CD4-positive, alpha-beta T cell treated with Interleukin-12 subunit alpha and Interleukin-12 subunit beta, for 1 hour (primary cell): Measurements from ENCODE around the gene ABCC8.

Experiments used
- DNase-seq: peaks from one replicate; pipeline ENCODE4 v3.0.0-alpha.2; 2020

The ABCC8 gene

DNA sequence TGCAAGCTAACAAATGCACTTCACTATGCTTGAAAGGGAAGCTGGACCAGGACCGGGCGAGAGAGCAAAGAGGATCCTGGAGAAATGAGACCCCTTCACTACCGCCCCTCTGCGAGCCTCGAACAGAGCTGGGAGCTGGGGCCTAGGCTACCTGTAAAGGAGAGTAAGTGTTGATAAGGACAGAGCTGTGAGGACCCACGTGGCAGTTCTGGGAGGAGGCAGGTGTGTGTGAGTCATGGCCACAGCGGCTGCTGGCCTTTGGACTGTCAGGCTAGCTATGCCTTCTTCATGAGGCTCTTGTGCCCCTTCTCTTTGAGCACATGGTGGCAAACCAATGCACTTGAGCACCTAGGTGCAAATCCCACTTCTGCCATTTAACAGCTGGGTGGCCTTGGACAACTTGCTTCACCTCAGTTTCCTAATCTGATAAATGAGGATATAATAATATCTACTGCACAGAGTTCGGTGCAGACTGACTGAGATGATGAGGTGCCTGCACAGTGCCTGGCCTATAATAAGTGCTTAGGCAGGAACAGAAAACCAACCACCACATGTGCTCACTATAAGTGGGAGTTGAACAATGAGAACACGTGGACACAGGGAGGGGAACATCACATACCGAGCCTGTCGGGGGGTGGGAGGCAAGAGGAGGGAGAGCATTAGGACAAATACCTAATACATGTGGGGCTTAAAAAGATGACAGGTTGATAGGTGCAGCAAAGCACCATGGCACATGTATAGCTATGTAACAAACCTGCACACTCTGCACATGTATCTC lies 52.9 kb downstream of the ABCC8 start:
- DNase-seq = no peak

DNA sequence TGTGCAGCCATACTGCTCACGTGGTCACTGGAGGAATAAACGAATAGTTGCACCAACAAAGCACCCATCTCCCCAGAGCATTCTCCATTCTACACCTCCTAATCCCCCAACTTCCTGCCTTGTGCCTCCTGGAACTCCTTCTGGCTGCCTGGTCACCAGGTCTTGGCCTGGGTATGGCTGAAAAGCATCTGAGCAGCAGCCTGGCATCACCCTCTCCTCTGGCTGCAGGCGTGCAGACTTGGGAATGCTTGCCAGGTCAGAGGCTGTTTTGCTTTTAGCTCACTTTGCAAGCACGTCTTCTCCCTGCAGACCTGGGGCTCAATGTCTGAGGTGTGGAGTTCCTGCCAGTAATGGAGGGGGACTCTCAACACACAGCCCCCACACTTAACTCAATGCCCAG lies 54.9 kb downstream of the ABCC8 start:
- DNase-seq = no peak

DNA sequence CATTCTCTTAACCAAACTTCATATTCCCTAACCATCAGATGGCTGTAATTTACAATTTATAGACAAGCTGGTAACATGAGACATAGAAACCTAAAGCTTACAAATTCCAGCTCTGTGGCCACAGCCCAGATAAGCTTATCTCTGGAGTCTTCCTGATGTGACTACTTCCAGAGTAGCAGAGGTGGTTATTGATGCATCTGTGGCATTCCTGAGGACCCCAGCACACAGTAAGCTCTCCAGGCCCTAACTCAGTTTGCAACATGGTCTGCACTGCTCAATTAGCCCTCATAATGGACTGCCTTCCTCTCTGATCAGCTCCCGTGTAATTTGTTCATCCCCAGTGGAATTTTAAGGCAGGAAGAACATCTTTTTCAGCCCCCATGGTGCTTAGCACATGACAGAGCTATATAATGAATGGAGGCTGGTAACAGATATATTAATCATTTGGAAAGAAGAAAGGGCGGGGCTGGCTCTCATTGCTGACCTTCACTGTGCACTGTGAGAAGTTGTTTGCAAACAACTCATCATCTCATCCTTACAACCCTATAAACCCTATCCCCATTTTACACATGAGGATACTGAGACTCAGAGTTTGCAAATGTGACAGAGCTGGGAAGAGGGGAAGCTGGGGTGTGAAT lies 58.1 kb downstream of the ABCC8 start:
- no peak for DNase-seq

DNA sequence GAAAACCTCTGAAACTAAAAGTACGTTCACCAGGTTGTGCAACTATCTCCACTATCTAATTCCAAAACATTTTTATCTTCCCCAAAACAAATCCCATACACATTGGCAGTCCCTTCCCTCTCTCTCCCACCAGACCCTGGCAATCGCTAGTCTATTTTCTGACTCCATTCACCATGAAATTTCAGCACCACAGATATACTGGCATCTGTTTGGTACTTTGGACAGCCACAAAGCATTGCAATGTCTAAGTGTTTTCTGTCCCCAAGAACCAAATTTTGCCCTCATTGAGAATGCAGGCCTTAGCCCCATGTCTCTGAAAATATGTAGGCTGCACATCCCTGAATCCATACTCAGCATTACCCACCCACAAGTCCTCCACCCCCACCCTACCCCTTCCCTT lies 60.2 kb downstream of the ABCC8 start:
- no peak for DNase-seq

DNA sequence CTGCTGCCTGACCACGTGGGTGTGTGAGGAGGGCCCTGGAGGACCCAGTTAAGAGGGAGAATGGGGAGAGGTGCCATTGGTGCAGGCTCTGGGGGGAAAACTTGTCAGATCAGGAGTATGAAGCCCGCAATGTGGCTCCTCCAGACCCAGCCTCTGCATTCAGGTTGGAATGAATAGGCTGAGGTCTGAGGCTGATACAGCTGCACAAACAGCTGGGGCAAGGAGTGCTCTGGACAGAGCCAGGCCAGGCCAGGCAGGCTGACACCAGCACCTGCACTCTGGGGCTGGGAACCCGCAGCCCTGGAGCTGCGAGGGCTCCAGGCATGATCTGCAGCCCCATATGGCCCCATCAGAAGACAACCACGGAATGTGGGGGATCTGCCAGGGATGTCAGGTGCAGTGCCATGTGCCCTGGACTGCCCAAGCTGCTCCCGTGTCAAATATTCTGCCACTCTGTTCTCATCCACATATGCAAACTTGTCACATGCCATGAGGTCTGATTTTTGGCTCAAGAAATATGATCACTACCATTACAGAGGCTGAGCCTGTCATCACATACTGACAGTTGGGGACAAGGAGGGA lies 61.0 kb downstream of the ABCC8 start:
- no peak for DNase-seq

DNA sequence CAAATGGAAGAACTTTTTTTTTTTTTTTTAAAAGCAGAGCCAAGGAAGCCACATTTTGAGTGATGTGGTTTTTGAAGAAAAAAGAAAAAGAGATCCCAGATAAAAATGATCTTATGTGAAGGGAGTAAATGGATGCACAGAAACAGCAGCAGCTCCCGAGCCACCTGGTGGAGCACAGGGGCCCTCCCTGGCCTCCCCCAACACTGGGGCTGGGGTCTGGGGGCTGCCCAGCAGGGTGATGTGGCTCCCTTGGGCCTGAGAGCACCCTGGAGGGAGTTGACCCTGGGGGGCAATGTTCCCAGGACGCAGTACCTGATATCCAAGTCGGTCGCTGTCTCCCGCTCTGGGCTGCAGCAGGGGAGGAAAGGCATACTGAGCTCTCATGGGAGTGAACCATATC lies 61.7 kb downstream of the ABCC8 start:
- no peak for DNase-seq

DNA sequence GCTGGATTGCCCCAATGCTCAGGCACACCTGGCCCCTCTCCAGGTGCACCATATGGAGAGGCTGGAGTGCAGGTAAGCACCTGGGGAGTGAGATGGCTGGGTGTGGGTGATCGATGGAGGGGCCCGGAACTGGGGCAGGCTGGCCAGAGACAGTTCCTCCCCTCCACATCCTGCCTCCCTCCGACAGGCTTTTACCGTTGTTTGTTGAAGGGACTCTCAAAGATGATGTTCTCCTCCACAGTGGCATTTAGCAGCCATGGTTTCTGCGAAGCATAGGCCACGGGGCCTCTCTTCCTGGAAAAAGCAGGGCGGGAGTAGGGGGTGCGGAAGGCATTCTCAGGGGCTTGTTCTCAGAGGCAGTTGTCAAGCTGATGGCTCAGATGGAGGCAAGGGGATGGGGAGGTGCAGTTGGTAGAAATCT lies 62.3 kb downstream of the ABCC8 start:
- no peak for DNase-seq

DNA sequence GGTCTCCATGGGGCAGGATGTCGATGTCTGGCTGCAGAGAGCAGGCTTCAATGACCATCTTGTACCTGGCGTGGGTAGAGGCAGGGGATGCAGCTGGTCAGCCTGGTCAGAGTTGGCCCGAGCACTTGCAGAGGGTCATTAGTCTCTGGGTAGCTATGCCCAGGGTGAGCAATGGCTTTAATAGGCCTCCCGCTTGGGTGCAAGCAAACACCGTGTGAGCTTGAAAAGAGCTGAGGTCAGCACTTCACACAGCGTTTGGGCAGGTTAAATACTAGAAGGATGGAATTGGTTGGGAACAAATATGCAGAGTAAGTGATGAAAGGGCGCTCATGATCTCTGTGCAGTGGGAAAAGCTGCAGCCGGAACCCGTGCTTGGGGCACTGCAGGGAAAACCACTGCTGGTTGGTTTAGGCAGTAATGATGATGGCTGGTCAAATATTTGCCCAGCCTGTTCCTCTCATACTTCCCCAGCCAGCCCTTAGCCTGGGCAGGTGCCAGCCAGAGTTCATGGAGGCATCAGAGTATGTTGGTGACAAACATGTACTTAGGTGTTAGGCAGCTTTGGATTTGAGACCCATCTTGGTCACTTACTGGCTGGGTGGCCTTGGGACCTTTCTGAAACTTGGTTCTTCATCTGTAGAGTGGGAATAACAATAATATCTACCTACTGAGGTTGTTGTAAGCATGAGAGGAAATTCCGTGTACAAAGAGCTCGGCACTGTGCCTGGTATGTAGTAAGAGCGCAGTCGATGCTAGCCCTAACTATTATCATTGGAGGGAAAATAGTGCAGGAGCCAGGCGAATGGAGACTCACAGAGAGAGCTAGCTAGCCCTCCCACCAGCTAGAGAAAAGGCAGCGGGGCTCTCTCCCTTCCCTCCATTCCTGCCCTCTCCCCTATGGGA lies 63.0 kb downstream of the ABCC8 start:
- DNase-seq = no peak

DNA sequence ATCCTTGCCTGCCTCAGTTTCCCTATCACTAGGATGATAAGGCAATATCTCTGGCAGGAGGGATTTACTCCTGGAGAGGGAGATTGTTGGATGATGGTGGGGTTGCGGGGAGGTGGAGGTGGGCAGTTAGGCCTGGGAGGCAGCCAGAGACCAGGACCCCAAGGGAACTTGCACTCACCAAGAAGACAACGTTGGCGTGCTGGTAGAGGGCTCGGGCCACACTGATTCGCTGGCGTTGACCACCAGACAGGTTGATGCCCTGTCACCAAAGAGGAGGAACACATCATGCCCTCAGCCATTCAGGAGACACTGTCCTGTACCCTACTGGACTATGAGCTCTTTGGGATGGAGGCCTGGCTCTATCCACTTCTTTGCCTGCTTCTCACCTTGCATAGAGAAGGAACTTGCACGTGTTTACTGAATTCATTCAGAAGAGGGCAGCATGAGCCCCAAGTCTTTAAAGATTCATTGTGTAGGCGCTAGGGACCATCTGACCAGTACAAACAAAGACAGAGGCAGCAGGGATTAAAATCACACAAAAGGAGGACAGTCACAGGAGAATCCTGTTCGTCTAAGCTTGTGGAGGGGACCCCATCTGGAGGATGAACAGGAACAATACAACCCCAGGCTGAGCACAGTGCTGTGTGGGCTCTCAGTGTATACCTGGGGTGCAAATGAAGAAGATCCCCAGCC lies 64.0 kb downstream of the ABCC8 start:
- DNase-seq = no peak

DNA sequence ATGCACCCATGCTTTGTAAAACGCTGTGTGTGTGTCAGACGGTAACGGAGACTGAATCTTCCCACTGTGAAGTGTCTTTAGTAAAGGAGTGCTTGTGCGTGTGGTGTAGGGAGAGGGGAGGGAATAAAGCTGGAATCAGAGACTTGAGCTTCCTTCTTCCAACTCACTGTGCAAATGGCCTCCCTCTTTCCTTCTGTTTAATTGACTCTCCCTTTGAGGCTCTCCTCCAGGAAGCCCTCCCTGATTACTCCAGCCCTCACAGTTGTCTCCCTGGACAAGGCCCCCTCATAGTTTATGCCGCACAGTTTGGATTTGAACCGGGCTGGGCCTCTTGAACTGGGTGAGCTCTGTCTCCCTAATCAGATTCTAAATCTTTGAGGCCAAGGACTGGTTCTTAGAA lies 65.2 kb downstream of the ABCC8 start:
- no peak for DNase-seq

DNA sequence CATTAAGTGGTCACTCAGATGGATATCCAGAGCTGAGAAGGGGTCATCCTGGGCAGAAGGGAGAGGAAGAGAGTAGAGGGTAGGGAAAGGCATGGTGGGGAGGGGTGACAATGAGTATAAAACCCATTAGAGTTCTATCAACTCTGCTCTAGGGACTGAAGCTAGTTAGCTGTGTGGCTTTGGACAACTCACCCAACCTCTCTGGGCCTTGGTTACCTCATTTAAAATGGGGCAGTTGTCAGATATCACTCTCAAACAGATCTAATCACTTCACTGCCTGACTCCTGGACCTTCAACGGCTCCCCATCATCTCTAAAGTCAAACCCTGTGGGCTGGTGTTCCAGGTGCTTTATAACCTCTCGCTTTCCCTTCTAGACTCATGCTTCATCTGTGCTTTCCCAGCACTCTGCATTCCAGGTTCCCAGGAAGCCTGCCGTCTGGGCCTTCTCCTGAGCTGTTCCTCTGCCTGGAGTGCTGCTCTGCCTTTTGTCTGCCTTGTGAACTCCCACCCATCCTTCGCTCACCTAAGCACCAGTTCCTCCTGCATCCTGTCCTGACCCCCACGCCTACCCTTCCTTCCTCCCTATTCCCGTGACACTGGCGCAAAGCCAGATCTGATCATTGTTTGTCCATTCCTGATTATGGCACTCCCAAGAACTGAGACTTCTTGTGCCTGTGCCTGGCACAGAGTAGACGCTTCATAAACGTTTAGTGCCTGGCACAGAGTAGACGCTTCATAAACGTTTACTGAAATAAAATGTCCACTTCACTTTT lies 65.9 kb downstream of the ABCC8 start:
- DNase-seq = no peak

DNA sequence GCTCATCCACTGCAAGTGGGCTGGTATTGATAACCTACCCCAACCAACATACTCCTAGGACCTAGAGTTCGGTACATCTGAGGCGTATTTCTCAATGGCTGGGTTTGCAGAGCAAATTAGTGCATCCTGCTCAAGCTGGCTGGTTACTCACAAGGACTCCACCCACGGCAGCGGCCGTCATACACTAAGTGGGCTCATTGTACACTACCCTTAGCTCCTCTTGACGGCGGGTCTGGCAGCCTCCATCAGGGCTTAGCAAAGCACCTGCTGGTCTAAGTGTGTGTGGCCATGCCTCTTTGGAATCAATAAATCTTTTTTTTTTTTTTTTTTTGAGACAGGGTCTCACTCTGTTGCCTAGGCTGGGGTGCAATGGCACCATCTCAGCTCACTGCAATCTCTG lies 68.0 kb downstream of the ABCC8 start:
- DNase-seq = no peak

DNA sequence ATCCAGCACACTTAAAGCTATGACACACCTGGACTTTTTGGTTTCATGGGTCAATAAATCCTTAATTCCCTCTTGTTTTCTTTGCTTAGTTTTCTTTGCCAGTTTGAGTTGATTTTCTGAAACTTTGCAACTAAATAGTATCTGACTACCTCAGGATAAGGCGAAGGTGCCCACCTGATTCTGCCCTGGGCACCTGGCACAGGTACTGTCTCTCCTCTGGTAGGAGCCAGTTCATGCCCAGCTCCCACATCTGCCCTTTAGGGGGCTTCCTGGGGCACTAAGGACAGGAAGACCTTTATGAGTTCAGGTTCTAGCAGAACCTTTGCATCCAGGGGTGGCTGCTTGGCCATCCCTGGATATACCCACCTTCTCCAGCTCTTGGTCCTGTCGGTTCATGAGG lies 68.6 kb downstream of the ABCC8 start:
- no peak for DNase-seq

DNA sequence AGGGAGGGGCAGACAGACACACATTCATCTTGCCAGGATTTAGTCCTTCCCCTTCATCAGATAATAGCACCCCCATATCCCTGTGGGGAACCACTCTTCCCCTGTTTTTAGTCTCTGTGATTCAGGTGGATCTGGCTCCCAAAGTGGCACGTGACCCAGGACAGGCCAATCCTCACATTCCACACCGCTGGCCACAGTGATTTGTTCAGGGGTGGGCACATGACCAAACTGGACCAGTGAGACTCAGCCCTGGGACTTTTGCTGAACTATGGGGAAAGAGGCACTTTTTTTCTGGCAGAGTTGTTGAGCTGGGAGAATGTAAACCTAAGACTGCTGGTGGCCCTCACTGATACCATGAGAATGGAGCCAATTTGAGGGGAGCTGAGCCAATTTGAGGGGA lies 69.1 kb downstream of the ABCC8 start:
- DNase-seq = no peak

DNA sequence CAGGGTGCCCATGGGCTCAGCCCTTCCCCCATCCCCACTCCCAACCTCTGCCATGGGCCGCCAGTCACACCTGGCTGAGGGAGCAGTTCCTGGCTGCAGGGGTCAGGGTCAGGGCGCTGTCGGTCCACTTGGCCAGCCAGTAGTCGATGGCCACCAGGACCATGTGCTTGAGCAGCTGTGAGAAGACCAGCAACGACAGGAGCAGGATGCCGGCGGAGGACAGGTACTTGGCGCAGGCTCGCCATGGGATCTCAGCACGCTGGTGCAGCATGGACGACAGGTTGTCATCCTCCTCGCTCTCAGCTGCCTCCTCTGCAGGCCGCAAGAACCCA lies 69.9 kb downstream of the ABCC8 start:
- no peak for DNase-seq

DNA sequence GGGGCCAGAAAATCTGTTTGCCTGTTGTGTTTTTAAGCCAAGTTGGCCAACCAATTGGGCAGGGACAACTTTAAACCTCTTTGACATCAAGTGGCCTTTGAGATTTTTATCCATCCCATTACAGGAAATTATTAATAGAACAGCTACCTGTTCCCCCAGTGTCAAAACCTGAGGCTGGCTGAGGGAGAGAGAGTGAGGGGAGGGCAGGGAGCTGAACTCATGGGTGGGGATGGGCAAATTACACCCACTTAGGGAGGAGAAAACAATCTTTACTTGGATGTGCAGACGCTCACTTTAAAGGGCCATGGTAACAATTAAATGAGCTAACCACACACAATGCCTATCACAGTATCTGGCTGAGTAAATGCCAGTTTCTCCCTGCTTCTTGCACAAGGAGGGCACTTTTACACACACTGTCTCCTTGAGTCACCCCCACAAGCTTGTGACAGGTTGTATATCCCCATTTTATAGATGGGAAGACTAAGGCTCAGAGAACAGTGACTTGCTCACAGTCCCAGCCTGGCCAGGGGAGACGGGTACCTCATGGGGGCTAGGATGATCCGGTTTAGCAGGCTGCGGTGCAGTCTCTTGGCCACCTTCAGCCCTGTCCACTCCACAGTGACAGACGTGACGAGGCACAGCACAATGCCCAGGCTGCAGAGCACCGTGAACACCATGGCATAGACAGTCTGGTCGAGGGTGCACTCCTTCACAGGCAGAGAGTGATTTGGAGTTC lies 70.4 kb downstream of the ABCC8 start:
- no peak for DNase-seq

DNA sequence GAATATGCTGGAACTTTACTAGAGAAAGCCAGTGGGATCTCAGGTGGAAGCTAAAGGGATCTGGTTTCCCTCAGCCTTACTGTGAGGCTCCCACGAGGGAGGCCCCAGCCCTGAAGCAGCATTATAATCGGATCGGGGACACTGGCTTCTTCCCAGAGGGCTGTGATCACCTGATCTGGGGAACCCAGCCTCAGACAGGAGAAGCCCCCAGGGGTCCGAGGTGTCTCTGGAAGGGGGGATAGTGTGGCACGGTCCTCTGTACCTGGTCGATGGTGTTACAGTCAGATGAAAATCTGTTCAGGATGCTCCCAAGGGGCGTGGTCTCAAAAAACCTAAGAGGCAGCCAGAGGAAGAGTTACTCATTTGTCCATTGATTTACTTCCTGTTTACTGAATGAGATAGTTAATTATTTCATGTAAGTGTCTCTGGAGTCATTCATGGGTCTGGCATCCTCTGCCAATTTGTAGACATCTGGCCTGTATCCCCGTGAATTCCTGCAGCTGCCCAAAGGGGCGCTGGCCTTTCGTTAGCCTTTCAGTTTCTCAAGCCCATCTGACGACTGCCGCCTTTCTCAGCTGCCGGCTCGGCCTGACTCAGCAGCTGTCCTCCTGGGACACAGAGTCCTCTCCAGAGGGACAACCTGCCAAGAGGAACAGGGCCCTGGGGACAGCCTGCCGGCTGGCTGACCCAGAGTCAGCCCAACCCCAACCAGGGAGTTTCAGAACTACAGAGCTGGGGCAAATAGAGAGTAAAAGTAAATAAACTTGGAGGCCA lies 71.2 kb downstream of the ABCC8 start:
- DNase-seq = no peak

DNA sequence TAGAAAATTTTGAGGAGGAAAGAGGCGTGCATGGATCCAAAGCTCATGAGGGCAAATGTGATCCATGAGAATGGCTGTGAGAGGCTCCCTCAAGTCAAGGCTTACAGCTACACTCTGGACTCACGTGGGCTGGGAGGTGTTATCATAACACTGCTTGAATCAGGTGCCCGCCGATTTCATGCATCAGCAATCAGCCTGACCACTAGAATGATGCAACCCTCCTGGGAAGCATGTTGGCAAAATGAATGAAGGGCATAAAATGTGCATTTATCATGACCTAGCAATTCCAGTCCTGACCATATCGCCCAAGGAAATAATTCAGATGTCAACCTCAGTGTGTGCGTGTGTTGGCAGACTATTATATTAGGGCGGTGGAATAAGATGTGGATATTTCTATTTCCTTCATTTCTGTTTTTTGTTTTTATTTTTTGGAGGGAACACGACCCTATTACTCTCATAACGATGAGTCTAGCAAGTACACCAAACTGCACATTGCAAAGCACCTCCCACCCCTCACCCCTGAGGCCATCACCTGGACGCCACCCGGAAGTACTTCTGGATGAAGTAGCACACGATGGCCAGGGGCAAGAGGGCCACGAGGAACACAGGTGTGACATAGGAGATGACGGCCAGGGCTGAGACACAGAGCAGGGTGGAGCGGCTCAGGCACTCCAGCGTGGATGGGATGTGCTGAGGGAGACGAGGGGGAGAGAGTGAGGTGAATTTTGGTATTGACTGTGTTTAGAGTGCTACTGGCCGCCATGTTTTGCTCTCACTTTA lies 72.5 kb downstream of the ABCC8 start:
- DNase-seq = no peak

DNA sequence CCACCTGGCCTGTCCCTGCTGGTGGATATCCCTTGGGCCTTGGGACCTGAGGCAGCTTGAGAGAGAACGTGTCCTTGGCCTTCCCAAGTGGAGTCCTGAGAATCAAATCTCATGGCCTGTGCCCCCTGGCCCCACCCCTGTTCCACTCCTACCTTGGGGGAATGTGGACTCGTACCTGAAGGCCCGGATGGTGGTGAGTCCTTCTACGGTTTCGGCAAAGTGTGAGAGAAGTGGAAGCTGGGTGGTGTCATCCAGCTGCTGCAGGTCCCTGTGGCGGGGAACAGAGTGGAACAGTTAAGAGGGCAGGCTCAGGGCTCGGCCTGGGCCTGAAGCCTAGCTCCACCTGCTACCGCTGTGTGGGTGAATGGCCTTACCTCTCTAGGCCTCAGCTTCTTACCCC lies 74.2 kb downstream of the ABCC8 start:
- DNase-seq = no peak

DNA sequence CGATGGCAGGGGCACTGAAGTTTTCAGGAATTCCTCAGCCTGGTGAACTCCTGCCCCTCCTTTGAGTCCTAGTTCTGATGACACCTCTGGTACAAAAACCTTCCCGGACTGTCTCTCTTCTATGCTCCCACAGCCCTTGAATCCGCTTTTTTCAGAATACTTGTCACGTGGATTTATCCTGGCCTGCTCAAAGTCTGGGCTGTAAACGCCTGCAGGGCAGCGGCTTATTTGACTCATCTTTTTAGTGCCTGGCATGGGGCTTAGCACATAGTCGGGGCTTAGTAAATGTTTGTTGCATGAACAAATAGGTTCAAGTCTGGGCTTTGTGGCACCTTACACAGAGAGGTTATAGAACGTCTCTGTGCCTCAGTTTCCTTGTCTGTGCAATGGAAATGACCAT lies 74.8 kb downstream of the ABCC8 start:
- DNase-seq = no peak
